ENCODE measurements around the gene HGFAC.
A peak's percentile ranks its signal among the peaks of the same experiment; 100 is the strongest.

The HGFAC gene

GRCh38 chr4:3438847-3439180, 3.0 kb upstream of the HGFAC start:
- intact Hi-C loops (cut with DNase I): no loop called here
- DNase-seq: peak in 2 of 10 donors; percentile 25 to 43

DNA sequence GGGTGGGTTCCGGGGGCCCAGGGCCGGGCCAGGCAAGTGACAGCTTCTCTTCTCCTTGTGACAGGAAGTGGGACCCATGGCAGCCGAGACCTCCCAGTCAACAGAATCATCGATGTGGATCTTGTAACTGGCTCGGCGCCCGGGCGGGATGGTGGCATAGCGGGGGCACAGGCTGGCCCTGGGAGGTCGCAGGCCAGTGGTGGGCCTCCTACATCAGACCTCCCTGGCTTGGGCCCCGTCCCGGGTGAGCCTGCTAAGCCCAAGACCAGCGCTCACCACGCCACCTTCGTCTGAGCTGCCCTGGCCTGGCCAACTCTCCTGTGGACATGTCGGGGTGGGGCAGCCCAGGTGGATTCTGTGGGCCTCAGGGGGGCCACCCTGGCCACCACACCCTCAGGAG, 2.4 kb upstream of the HGFAC start:
- peak in 4 of 10 donors; percentile 29 to 88 (median 80) for DNase-seq
- intact Hi-C loops (cut with DNase I): no loop called here

GRCh38 chr4:3440011-3440410, 1.8 kb upstream of the HGFAC start:
- DNase-seq: peak in 2 of 10 donors; percentile 46 to 58
- intact Hi-C loops (cut with DNase I): loop anchor here (5.0 to 10.0 kb wide), 2 partner anchors 248 to 335 kb away; no protein-coding TSS in a partner anchor

DNA sequence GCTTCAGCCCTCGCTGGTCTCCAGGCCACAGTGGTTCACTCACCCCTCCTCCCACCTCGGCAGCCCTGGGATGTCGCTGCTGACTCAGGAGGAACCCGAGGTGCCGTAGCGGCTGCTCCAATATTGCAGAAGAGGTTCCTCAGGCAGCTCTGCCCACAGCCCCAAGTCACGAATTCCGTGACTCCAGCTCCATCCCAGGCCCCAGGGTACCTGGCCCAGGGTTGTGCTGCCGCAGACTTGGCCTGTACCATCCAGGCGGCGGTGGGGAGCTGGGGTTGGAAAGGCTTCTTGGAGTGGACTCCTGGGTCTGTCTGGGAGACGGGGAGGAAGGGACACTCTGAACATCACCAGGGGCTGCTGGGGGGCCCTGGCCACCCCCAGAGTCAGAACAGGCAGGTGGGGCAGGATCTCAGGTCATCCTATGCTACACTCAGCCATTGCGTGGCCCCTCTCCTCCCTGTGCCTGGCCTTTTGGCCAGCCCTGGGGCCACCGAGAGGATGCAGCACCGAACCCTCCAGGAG, 728 bp upstream of the HGFAC start:
- peak in 3 of 10 donors; percentile 29 to 84 (median 73) for DNase-seq
- intact Hi-C loops (cut with DNase I): loop anchor here (5.0 to 10.0 kb wide), 2 partner anchors 249 to 336 kb away; no protein-coding TSS in a partner anchor

- DNase-seq: peak in 2 of 10 donors; percentile 19 to 63
- intact Hi-C loops (cut with DNase I): loop anchor here (5.0 to 10.0 kb wide), 2 partner anchors 250 to 338 kb away; no protein-coding TSS in a partner anchor
Measured at GRCh38 chr4:3442460-3442958, 741 bp downstream of the HGFAC start.

- DNase-seq: peak in 8 of 10 donors; percentile 35 to 93 (median 58)
- intact Hi-C loops (cut with DNase I): loop anchor here (5.0 to 10.0 kb wide), 2 partner anchors 251 to 338 kb away; no protein-coding TSS in a partner anchor
Measured at GRCh38 chr4:3442959-3443749, 1.4 kb downstream of the HGFAC start.

DNA sequence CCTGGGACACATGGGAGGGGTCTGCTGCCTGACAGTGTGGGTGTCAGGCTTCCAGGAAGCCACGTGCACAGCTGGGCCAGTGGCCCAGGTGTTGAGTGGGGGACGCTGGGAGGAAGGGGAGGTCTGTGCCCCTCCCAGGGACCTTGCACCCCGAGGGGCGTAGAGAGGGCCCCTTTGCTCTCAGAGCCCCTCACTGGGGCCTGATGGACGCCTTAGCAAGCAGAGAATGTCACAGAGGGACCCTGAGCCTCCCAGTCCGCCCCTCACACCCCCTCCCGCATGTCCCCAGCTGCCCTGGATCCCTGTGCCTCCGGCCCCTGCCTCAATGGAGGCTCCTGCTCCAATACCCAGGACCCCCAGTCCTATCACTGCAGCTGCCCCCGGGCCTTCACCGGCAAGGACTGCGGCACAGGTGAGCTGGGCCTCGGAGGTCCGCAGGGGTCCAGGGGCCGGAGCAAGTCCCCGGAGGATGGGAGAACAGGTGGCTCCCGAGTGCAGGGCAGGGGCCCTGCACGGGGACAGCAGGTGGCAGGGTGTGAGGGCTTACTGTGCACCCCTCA, 2.1 kb downstream of the HGFAC start:
- intact Hi-C loops (cut with DNase I): loop anchor here (1.0 to 10.0 kb wide), 3 partner anchors 98 to 339 kb away; no protein-coding TSS in a partner anchor
- peak in 2 of 10 donors; percentile 48 to 65 for DNase-seq

GRCh38 chr4:3444351-3445110, 2.8 kb downstream of the HGFAC start:
- DNase-seq: peak in 2 of 10 donors; percentile 63 to 78
- intact Hi-C loops (cut with DNase I): loop anchor here (1.0 to 10.0 kb wide), 3 partner anchors 98 to 340 kb away; no protein-coding TSS in a partner anchor

GRCh38 chr4:3445111-3445820, 3.5 kb downstream of the HGFAC start:
- intact Hi-C loops (cut with DNase I): loop anchor here (10.0 kb wide), 1 partner anchor 340 kb away; no protein-coding TSS in a partner anchor
- DNase-seq: peak in 2 of 10 donors; percentile 30 to 49

GRCh38 chr4:3445829-3446545, 4.2 kb downstream of the HGFAC start:
- DNase-seq: peak in 2 of 10 donors; percentile 66 to 75
- intact Hi-C loops (cut with DNase I): loop anchor here (10.0 kb wide), 1 partner anchor 341 kb away; no protein-coding TSS in a partner anchor

GRCh38 chr4:3446631-3447320, 5.0 kb downstream of the HGFAC start:
- intact Hi-C loops (cut with DNase I): loop anchor here (10.0 kb wide), 1 partner anchor 342 kb away; no protein-coding TSS in a partner anchor
- peak in 2 of 10 donors; percentile 59 to 67 for DNase-seq

DNA sequence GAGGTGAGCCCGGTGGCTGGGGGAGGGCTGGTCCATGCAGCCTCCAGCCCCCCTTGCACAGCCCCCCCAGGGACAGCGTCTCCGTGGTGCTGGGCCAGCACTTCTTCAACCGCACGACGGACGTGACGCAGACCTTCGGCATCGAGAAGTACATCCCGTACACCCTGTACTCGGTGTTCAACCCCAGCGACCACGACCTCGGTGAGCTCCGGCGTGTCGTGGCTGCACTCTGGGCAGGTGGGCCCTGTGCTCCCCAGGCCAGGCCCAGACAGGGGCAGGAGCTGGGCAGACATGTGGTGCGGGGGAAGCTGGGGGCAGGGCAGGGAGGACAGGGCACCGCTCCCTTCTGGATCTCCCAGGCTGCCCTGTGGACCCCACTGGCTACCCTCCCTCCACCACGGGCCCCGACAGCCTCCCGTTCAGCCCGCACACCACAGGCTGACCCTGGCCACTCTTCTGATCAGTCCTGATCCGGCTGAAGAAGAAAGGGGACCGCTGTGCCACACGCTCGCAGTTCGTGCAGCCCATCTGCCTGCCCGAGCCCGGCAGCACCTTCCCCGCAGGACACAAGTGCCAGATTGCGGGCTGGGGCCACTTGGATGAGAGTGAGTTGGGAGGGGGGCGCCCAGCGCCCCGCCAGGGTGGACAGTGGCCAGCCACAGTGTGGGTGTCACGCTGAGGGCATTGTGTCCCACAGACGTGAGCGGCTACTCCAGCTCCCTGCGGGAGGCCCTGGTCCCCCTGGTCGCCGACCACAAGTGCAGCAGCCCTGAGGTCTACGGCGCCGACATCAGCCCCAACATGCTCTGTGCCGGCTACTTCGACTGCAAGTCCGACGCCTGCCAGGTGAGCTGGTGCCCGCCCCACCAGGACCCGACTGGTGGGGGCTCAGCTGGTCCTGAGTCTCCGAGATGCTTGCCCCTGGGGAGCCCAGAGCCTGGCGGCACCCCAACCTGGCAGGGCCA, 5.9 kb downstream of the HGFAC start:
- intact Hi-C loops (cut with DNase I): loop anchor here (10.0 kb wide), 1 partner anchor 343 kb away; no protein-coding TSS in a partner anchor
- DNase-seq: peak in 2 of 10 donors; percentile 66 to 84

- DNase-seq: peak in 2 of 10 donors; percentile 49 to 76
- intact Hi-C loops (cut with DNase I): loop anchor here (10.0 kb wide), 1 partner anchor 344 kb away; no protein-coding TSS in a partner anchor
Measured at GRCh38 chr4:3449047-3449573, 7.3 kb downstream of the HGFAC start.

DNA sequence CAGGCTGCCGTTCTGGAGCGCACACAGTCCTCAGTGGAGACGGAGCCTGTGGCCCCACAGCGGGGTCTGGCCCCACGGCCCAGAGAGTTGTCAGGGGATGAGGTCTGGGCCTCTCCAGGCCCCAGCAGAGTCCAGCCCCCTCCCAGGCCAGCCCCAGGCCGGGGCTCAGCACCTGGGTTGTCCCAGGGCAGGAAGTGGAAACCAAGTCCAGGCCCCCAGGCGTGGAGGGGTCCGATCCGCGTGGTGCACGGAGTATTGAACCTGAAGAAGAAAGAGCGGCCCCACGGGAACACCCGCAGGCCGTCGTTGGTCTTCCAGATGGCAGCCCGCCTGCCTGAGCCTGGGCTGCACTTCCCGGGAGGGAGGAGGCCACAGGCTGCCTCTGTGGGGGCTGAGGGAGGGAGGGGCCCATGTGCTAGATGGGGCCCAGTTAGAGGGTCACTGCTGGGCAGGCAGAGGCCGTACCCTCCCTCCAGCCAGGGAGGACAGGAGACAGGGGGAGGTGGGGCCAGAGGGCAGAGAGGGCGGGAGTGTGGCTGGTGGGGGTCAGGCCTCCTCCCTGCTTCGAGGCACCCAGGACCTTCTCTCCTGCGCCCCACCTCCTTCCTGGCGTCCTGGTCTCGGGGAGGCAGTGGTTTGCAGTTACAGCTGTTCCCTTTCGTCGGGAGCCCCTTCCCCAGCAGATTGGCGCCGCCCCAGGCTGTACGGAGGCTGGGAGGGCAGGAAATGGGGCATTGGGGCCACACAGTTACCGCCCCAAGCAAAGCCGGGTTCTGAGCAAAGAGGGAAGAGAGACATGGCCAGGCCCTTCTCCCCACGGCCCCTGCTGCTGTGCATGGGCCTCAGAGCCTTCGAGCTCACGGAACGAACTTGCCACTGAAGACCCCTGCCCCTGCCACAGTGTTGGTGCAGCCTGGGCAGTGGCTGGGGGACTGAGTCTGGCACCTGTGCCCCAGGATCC, 8.1 kb downstream of the HGFAC start:
- intact Hi-C loops (cut with DNase I): loop anchor here (10.0 kb wide), 1 partner anchor 345 kb away; no protein-coding TSS in a partner anchor
- DNase-seq: peak in 2 of 10 donors; percentile 61 to 73

GRCh38 chr4:3450643-3451042, 8.9 kb downstream of the HGFAC start:
- intact Hi-C loops (cut with DNase I): no loop called here
- DNase-seq: no peak

All from posterior cingulate gyrus (tissue), 11 donors.